ENCODE results near the gene EEF2KMT. TPM values are rescaled to one million over a fixed set of nuclear protein-coding genes. Genes with fewer than 3 reads are reported as not detected.

The EEF2KMT gene
- total and polyA plus RNA-seq, 2 of the 13 experiments (the other 11 are each of a cell fraction or from before 2014, with no cell fraction given) = 10.7 to 26.9 TPM

DNA sequence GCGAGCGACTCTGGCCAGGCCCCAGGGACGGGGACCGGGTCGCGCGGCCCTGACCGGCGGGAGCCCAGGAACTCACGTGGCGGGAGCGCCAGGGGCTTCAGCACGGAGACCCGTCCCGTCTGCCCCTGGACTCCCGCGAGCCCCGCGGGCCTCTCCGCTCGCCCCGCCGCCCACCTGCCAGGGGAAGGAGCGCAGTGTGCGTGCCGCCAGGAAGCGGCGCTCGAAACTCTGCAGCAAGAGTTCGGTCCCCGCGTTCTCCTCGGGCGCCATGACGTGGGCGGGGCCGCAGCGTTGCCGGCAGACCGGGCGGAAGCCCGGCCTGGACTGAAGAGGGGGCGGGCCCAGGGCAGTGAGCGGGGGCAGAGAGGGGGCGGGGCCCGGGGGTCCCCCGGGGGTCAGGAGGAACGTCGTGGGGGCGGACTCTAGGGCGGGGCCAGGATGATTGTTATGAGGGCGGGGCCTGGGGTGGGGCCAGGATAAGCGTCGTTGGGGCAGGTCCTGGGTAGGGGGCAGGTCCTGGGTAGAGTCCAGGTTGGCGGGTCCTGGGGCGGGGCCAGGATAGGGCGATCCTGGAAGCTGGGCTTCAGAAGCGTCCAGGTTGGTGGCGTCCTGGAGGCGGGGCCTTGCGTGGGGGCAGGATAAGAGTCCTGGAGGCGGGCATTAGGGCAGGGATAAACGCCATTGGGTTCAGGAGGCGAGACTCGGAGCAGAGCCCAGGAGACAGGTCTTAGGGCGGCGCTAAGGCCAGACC lies at the start of gene EEF2KMT (continued):
- TF ChIP-seq ZNF180 (CRISPR knock-in tag; IDR thresholded peaks at IDR 0.05; ENCODE audit: borderline replicate concordance, low read depth) (0 out of 2 replicates have a peak, but pooled peaks have one; percentile 67), GATAD1 (CRISPR knock-in tag; IDR thresholded peaks at IDR 0.05) (peak; percentile 80), SALL1 (CRISPR knock-in tag; IDR thresholded peaks at IDR 0.05) (peak; percentile 61; the same call in 1 of the 2 replicates), ZNF234 (CRISPR knock-in tag; conservative IDR thresholded peaks at IDR 0.05) (peak; percentile 94; the same call in 1 of the 2 replicates), WIZ (CRISPR knock-in tag; IDR thresholded peaks at IDR 0.05) (peak; percentile 31; the same call in 1 of the 2 replicates), YY1 (IDR thresholded peaks at IDR 0.05; ENCODE audit: insufficient read depth, insufficient replicate concordance, low read depth, low read length) (peak; percentile 90), THAP11 (CRISPR knock-in tag; IDR thresholded peaks at IDR 0.05) (peak; percentile 71), NFYB (CRISPR knock-in tag; IDR thresholded peaks at IDR 0.05) (peak; percentile 74), ZNF839 (CRISPR knock-in tag; IDR thresholded peaks at IDR 0.05; ENCODE audit: borderline replicate concordance) (peak; percentile 95; the same call in 1 of the 2 replicates), ARHGAP35 (CRISPR knock-in tag; IDR thresholded peaks at IDR 0.05; ENCODE audit: borderline replicate concordance) (peak; percentile 96), ZNF747 (CRISPR knock-in tag; IDR thresholded peaks at IDR 0.05; ENCODE audit: borderline replicate concordance) (peak; percentile 59; the same call in 1 of the 2 replicates), MAFK (conservative IDR thresholded peaks at IDR 0.05 in 1 of 2, IDR thresholded peaks at IDR 0.05 in 1 of 2; ENCODE audit: low read length in 2 of 2) (peak in 1 of 2 experiments; percentile 19; a peak in 1 of 4 replicates), POLR2AphosphoS5 (IDR thresholded peaks at IDR 0.05; ENCODE audit: low read depth, low read length) (peak; percentile 41; the same call in 1 of the 2 replicates), TARDBP (CRISPR knock-in tag; IDR thresholded peaks at IDR 0.05) (peak; percentile 40; the same call in 1 of the 2 replicates), TFDP2 (CRISPR knock-in tag; IDR thresholded peaks at IDR 0.05) (peak; percentile 61; the same call in 1 of the 2 replicates), TAF15 (IDR thresholded peaks at IDR 0.05; ENCODE audit: low read depth, low read length, poor library complexity, severe bottlenecking) (peak; percentile 56), MTA1 (CRISPR knock-in tag; IDR thresholded peaks at IDR 0.05; ENCODE audit: borderline replicate concordance) (0 out of 2 replicates have a peak, but pooled peaks have one; percentile 72)
- TF ChIP-seq, protein P1, sequence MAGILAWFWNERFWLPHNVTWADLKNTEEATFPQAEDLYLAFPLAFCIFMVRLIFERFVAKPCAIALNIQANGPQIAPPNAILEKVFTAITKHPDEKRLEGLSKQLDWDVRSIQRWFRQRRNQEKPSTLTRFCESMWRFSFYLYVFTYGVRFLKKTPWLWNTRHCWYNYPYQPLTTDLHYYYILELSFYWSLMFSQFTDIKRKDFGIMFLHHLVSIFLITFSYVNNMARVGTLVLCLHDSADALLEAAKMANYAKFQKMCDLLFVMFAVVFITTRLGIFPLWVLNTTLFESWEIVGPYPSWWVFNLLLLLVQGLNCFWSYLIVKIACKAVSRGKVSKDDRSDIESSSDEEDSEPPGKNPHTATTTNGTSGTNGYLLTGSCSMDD (CRISPR knock-in tag; IDR thresholded peaks at IDR 0.05) = peak; percentile 28
- TF ChIP-seq, protein P2, sequence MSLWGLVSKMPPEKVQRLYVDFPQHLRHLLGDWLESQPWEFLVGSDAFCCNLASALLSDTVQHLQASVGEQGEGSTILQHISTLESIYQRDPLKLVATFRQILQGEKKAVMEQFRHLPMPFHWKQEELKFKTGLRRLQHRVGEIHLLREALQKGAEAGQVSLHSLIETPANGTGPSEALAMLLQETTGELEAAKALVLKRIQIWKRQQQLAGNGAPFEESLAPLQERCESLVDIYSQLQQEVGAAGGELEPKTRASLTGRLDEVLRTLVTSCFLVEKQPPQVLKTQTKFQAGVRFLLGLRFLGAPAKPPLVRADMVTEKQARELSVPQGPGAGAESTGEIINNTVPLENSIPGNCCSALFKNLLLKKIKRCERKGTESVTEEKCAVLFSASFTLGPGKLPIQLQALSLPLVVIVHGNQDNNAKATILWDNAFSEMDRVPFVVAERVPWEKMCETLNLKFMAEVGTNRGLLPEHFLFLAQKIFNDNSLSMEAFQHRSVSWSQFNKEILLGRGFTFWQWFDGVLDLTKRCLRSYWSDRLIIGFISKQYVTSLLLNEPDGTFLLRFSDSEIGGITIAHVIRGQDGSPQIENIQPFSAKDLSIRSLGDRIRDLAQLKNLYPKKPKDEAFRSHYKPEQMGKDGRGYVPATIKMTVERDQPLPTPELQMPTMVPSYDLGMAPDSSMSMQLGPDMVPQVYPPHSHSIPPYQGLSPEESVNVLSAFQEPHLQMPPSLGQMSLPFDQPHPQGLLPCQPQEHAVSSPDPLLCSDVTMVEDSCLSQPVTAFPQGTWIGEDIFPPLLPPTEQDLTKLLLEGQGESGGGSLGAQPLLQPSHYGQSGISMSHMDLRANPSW (CRISPR knock-in tag; IDR thresholded peaks at IDR 0.05; ENCODE audit: borderline replicate concordance) = peak; percentile 90; the same call in 1 of the 2 replicates
- TF ChIP-seq, protein P3, sequence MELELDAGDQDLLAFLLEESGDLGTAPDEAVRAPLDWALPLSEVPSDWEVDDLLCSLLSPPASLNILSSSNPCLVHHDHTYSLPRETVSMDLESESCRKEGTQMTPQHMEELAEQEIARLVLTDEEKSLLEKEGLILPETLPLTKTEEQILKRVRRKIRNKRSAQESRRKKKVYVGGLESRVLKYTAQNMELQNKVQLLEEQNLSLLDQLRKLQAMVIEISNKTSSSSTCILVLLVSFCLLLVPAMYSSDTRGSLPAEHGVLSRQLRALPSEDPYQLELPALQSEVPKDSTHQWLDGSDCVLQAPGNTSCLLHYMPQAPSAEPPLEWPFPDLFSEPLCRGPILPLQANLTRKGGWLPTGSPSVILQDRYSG (CRISPR knock-in tag; IDR thresholded peaks at IDR 0.05) = 0 out of 2 replicates have a peak, but pooled peaks have one; percentile 63
